ENCODE data around the gene BICC1. TPM values are rescaled to one million over a fixed set of nuclear protein-coding genes. Genes with fewer than 3 reads are reported as not detected.

BICC1 gene
- total and polyA plus RNA-seq, 2 experiments from 2014 or later: 5.8 to 20.4 TPM

DNA sequence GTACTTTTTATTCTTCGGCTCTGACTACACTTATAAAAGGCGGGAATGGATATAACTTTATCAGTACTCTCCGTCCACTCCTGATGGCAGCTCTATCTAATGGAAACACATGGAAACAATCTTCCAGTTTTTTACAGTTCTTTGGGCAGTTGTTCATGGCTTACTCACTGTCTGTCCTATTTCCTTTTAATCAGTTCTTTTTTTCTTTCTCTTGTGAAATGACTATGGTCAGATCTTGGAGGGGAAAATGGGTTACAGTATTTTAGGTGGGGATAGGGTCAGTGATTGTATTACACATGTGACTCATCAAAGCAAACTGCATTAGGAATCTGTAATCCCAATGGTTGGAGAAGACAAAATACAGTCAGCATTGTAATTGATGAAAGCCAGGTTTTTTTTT lies 112.4 kb downstream of the BICC1 start:
- Histone ChIP-seq H3K79me2 (peaks cover 3% of the 10 kb centered on the region), H3K4me2 (no peak overlapping the region), H3K27ac (no peak overlapping the region), H3K4me1 (ENCODE audit: insufficient read depth) (no peaks in the 10 kb centered on the region), H3K9me2 (replicated peaks; ENCODE audit: insufficient read depth) (no peaks in the 10 kb centered on the region), H3K4me3 (no peak overlapping the region), H3K36me3 (replicated peaks; ENCODE audit: insufficient read depth, low read depth) (no peaks in the 10 kb centered on the region), H2AFZ (no peak overlapping the region), H3K9me3 (ENCODE audit: low read depth) (no peaks in the 10 kb centered on the region), H3K27me3 (no peaks in the 10 kb centered on the region), H4K20me1 (ENCODE audit: insufficient read depth, poor library complexity, severe bottlenecking) (no peaks in the 10 kb centered on the region)
- TF ChIP-seq, protein P1, sequence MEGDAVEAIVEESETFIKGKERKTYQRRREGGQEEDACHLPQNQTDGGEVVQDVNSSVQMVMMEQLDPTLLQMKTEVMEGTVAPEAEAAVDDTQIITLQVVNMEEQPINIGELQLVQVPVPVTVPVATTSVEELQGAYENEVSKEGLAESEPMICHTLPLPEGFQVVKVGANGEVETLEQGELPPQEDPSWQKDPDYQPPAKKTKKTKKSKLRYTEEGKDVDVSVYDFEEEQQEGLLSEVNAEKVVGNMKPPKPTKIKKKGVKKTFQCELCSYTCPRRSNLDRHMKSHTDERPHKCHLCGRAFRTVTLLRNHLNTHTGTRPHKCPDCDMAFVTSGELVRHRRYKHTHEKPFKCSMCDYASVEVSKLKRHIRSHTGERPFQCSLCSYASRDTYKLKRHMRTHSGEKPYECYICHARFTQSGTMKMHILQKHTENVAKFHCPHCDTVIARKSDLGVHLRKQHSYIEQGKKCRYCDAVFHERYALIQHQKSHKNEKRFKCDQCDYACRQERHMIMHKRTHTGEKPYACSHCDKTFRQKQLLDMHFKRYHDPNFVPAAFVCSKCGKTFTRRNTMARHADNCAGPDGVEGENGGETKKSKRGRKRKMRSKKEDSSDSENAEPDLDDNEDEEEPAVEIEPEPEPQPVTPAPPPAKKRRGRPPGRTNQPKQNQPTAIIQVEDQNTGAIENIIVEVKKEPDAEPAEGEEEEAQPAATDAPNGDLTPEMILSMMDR (IDR thresholded peaks at IDR 0.05; ENCODE audit: poor library complexity): no peak
- TF ChIP-seq EZH2 (IDR thresholded peaks at IDR 0.05; ENCODE audit: borderline replicate concordance) (no peak), EZH2phosphoT487 (IDR thresholded peaks at IDR 0.05; ENCODE audit: low read depth, severe bottlenecking, unreplicated experiment) (no peak)
- no peak for DNase-seq (ENCODE audit: low spot score)
- WGBS (ENCODE audit: low lambda C conversion rate, missing lambda C conversion rate): 62% methylated on average over 3 of the region's 3 CpGs

DNA sequence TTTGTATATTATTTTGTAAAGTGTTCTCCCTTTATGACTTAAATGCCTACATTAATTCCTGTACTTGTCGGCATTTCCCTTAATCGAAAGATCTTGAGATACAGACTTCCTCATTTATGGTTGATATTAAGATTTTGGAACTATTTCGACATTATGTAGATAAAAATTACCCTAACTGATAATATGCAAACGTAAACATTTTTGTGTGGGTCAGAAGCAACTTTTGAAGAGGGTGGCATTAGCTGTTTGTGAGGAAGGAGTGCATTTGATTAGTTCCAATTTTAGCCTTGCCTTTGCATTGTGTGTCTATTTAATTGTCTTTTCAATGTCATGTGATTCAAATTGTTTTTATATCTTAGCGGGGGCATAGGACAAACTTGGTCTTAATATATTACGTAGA lies 114.7 kb downstream of the BICC1 start:
- TF ChIP-seq, protein P1 (IDR thresholded peaks at IDR 0.05; ENCODE audit: poor library complexity): no peak
- TF ChIP-seq EZH2phosphoT487 (IDR thresholded peaks at IDR 0.05; ENCODE audit: low read depth, severe bottlenecking, unreplicated experiment): no peak
- TF ChIP-seq EZH2 (IDR thresholded peaks at IDR 0.05; ENCODE audit: borderline replicate concordance): no peak
- DNase-seq (ENCODE audit: low spot score): no peak
- H3K4me1 ChIP-seq (ENCODE audit: insufficient read depth): no peaks in the 10 kb centered on the region
- no peaks in the 10 kb centered on the region for H3K27me3 ChIP-seq
- H2AFZ ChIP-seq: no peak overlapping the region
- H3K4me3 ChIP-seq: no peak overlapping the region
- 95% methylated on average over 6 of the region's 6 CpGs for WGBS (ENCODE audit: low lambda C conversion rate, missing lambda C conversion rate)
- no peaks in the 10 kb centered on the region for H3K9me3 ChIP-seq (ENCODE audit: low read depth)
- H3K4me2 ChIP-seq: no peak overlapping the region
- H4K20me1 ChIP-seq (ENCODE audit: insufficient read depth, poor library complexity, severe bottlenecking): no peaks in the 10 kb centered on the region
- H3K79me2 ChIP-seq: peaks cover 3% of the 10 kb centered on the region
- no peaks in the 10 kb centered on the region for H3K9me2 ChIP-seq (replicated peaks; ENCODE audit: insufficient read depth)
- no peaks in the 10 kb centered on the region for H3K36me3 ChIP-seq (replicated peaks; ENCODE audit: insufficient read depth, low read depth)
- H3K27ac ChIP-seq: no peak overlapping the region

DNA sequence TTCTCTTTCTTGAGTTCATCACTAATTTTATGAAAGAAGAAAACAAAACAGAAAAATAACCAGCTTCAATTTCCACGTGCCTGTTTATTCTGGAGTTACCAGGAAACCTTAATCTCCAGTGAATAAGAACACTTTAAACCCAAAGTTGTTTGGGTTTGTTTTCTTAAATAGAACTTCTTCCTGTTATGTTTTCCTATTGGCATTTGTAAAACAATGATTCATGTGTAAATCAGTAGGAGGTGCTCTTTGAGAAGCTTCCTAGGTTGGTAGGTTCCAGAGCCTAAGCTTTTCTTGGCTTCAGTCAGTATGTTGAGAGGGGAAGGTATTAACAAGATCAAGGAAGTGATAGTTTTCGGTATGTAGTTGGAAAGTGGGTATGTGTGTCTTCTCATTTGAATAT lies 119.0 kb downstream of the BICC1 start:
- WGBS (ENCODE audit: low lambda C conversion rate, missing lambda C conversion rate): 61% methylated on average over 2 of the region's 2 CpGs
- Histone ChIP-seq H4K20me1 (ENCODE audit: insufficient read depth, poor library complexity, severe bottlenecking) (no peaks in the 10 kb centered on the region), H3K4me1 (ENCODE audit: insufficient read depth) (no peaks in the 10 kb centered on the region), H3K36me3 (replicated peaks; ENCODE audit: insufficient read depth, low read depth) (no peaks in the 10 kb centered on the region), H3K79me2 (peaks cover 5% of the 10 kb centered on the region), H3K9me2 (replicated peaks; ENCODE audit: insufficient read depth) (no peaks in the 10 kb centered on the region), H3K9me3 (ENCODE audit: low read depth) (no peaks in the 10 kb centered on the region), H3K4me2 (no peak overlapping the region), H3K27ac (no peak overlapping the region), H2AFZ (no peak overlapping the region), H3K4me3 (no peak overlapping the region), H3K27me3 (no peaks in the 10 kb centered on the region)
- TF ChIP-seq EZH2 (IDR thresholded peaks at IDR 0.05; ENCODE audit: borderline replicate concordance) (no peak), EZH2phosphoT487 (IDR thresholded peaks at IDR 0.05; ENCODE audit: low read depth, severe bottlenecking, unreplicated experiment) (no peak)
- TF ChIP-seq, protein P1 (IDR thresholded peaks at IDR 0.05; ENCODE audit: poor library complexity): no peak
- DNase-seq (ENCODE audit: low spot score): no peak

DNA sequence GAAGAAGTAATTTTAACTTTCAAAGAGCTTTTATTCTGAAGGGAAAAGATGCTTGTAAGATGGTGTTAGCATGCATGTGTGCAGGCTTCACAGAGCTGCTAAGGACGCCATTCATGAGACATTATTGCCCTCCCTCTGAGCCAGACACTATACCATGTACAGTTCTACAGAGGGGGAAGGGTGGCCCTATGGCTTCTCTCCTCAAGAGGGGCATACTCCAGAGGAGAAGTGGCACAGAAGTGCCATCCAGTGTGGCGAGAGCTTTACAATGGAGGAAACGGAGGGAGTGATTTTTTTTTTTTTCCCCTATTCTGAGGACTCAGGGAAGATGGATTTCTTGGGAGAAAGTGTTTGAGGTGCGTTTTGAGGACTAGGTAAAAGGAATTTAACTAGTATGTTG lies 119.5 kb downstream of the BICC1 start:
- Histone ChIP-seq H3K4me3 (no peak overlapping the region), H3K4me1 (ENCODE audit: insufficient read depth) (no peaks in the 10 kb centered on the region), H3K36me3 (replicated peaks; ENCODE audit: insufficient read depth, low read depth) (no peaks in the 10 kb centered on the region), H3K79me2 (peaks cover 5% of the 10 kb centered on the region), H4K20me1 (ENCODE audit: insufficient read depth, poor library complexity, severe bottlenecking) (no peaks in the 10 kb centered on the region), H3K9me2 (replicated peaks; ENCODE audit: insufficient read depth) (no peaks in the 10 kb centered on the region), H3K4me2 (no peak overlapping the region), H3K27ac (no peak overlapping the region), H3K9me3 (ENCODE audit: low read depth) (no peaks in the 10 kb centered on the region), H2AFZ (no peak overlapping the region), H3K27me3 (no peaks in the 10 kb centered on the region)
- no peak for DNase-seq (ENCODE audit: low spot score)
- 83% methylated on average over 4 of the region's 4 CpGs for WGBS (ENCODE audit: low lambda C conversion rate, missing lambda C conversion rate)
- TF ChIP-seq EZH2 (IDR thresholded peaks at IDR 0.05; ENCODE audit: borderline replicate concordance): no peak
